ENCODE data around the gene DOCK10.

DNA sequence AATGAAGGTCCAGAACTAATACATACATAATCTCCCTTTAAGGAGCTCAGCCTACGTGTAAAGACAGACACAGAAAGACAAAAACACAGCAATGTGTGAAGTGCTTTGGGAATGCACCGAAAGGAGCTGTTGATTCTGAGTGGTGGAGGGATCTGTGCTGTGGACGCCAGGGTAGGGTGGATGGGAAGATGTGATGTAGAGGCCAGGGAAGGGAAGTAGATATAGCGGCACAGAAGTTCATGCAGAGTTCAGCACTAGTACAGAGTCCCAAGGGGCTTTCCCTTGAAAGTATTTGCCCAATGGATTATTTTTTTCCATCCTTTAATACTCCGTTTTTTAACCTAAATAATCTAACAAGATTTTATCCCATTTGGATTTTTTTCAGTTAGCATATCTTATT lies 32.1 kb upstream of the DOCK10 start:
- TF ChIP-seq, protein P1, sequence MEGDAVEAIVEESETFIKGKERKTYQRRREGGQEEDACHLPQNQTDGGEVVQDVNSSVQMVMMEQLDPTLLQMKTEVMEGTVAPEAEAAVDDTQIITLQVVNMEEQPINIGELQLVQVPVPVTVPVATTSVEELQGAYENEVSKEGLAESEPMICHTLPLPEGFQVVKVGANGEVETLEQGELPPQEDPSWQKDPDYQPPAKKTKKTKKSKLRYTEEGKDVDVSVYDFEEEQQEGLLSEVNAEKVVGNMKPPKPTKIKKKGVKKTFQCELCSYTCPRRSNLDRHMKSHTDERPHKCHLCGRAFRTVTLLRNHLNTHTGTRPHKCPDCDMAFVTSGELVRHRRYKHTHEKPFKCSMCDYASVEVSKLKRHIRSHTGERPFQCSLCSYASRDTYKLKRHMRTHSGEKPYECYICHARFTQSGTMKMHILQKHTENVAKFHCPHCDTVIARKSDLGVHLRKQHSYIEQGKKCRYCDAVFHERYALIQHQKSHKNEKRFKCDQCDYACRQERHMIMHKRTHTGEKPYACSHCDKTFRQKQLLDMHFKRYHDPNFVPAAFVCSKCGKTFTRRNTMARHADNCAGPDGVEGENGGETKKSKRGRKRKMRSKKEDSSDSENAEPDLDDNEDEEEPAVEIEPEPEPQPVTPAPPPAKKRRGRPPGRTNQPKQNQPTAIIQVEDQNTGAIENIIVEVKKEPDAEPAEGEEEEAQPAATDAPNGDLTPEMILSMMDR (IDR thresholded peaks at IDR 0.05; ENCODE audit: borderline replicate concordance, extremely low read depth, low read length, poor library complexity, severe bottlenecking): no peak
- TF ChIP-seq EZH2 (IDR thresholded peaks at IDR 0.05; ENCODE audit: borderline replicate concordance, low read depth, low read length, severe bottlenecking): no peak

All from DND-41 (cell line).